KG1 (cell line): ENCODE results near the gene STXBP5L.
"Not testable (repeated sequence)": the region's sequence is repeated elsewhere in the genome, so short reads cannot be mapped to it uniquely, and the experiment has no call there.

Experiments
- DNase-seq: peaks from one replicate; lab custom pipeline; 2025; lab: John Stamatoyannopoulos, UW

The STXBP5L gene

GRCh38 chr3:121230194-121230593 lies 322.2 kb downstream of the STXBP5L start:
- not testable (repeated sequence) for DNase-seq

GRCh38 chr3:121231872-121232271 lies 323.9 kb downstream of the STXBP5L start:
- DNase-seq = no peak

- no peak for DNase-seq
Measured at GRCh38 chr3:121232309-121233225, 324.6 kb downstream of the STXBP5L start.

- no peak for DNase-seq
Measured at GRCh38 chr3:121243208-121243607, 335.2 kb downstream of the STXBP5L start.

GRCh38 chr3:121252676-121253075 lies 344.7 kb downstream of the STXBP5L start:
- no peak for DNase-seq

GRCh38 chr3:121269389-121269788 lies 361.4 kb downstream of the STXBP5L start:
- no peak for DNase-seq

- no peak for DNase-seq
Measured at GRCh38 chr3:121274411-121274810, 366.4 kb downstream of the STXBP5L start.

- DNase-seq = no peak
Measured at GRCh38 chr3:121295452-121295851, 387.4 kb downstream of the STXBP5L start.

- no peak for DNase-seq
Measured at GRCh38 chr3:121295979-121296378, 388.0 kb downstream of the STXBP5L start.

GRCh38 chr3:121324320-121324719 lies 416.3 kb downstream of the STXBP5L start:
- no peak for DNase-seq

- DNase-seq = no peak
Measured at GRCh38 chr3:121330118-121330517, 422.1 kb downstream of the STXBP5L start.

GRCh38 chr3:121330634-121331033 lies 422.6 kb downstream of the STXBP5L start:
- DNase-seq = no peak

- not testable (repeated sequence) for DNase-seq
Measured at GRCh38 chr3:121355960-121356359, 448.0 kb downstream of the STXBP5L start.

GRCh38 chr3:121362035-121362734 lies 454.2 kb downstream of the STXBP5L start:
- DNase-seq = no peak

GRCh38 chr3:121388308-121388707 lies 480.3 kb downstream of the STXBP5L start:
- DNase-seq = not testable (repeated sequence)

GRCh38 chr3:121395967-121396366 lies 488.0 kb downstream of the STXBP5L start:
- not testable (repeated sequence) for DNase-seq

GRCh38 chr3:121398051-121398450 lies 490.0 kb downstream of the STXBP5L start:
- not testable (repeated sequence) for DNase-seq

- DNase-seq = no peak
Measured at GRCh38 chr3:121399820-121400219, 491.8 kb downstream of the STXBP5L start.

- no peak for DNase-seq
Measured at GRCh38 chr3:121405631-121406030, 497.6 kb downstream of the STXBP5L start.

GRCh38 chr3:121411523-121411922 lies 503.5 kb downstream of the STXBP5L start:
- DNase-seq = no peak

- DNase-seq = no peak
Measured at GRCh38 chr3:121414924-121415323, 506.9 kb downstream of the STXBP5L start.

GRCh38 chr3:121418182-121418581 lies 510.2 kb downstream of the STXBP5L start:
- no peak for DNase-seq

GRCh38 chr3:121424549-121424948 lies 516.5 kb downstream of the STXBP5L start:
- no peak for DNase-seq
